GM18507 (cell line): Measurements from ENCODE around the gene GNG12.

Source experiments
- DNase-seq: peaks from one replicate; pipeline ENCODE4 v3.0.0; 2011; ENCODE audit warnings: low read depth; ENCODE audit not compliant: insufficient read length; ENCODE audit errors: extremely low spot score
- FAIRE-seq: peaks from 2 replicates; lab custom pipeline; 2011; peaks lifted over from hg19 to GRCh38; lab: Jason Lieb, UNC

The GNG12 gene

DNA sequence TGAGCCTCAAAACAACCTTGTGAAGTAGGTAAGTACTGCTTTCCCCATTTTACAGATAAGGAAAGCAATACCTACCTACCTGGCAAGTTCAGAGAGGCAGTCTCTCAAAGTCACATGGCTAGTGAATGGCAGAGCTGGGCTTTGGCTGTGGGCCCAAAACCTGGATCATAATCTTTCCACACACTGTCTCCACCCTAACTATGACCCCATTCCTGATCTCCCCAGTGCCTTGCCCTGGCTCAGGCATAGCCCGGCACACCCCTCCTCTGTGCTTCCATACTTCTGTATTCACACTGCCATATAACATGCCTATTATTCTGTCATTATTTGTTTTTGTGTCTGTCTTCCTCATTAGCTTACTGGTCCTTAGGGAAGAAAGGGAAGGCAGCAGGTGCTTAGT, 15.9 kb downstream of the GNG12 start:
- DNase-seq = no peak
- no peak for FAIRE-seq

DNA sequence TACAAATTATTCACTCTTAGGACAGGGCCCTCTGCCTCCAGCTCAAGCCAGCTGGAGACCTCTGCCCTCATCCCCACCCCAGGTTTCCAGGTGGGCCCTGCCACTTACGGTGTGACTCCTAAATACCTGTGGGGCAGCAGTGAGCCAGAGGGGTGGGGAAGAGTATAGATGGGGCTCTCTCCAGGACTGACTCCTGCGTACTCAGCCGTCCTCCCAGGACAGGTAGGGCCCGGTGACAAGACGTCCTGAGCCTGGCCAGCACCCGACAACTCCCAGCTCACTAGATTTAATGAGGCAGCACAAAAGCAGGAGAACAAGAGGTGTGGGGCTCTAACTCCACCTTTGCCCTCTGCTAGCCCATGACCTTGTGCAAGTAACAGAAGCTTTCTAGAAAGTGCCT, 16.8 kb downstream of the GNG12 start:
- no peak for DNase-seq
- no peak for FAIRE-seq

GRCh38 chr1:67816095-67816475, 17.2 kb downstream of the GNG12 start:
- FAIRE-seq (no peak), DNase-seq (no peak)

GRCh38 chr1:67815303-67816094, 17.8 kb downstream of the GNG12 start:
- no peak for DNase-seq
- no peak for FAIRE-seq

GRCh38 chr1:67814121-67814772, 19.0 kb downstream of the GNG12 start:
- FAIRE-seq (no peak), DNase-seq (no peak)

DNA sequence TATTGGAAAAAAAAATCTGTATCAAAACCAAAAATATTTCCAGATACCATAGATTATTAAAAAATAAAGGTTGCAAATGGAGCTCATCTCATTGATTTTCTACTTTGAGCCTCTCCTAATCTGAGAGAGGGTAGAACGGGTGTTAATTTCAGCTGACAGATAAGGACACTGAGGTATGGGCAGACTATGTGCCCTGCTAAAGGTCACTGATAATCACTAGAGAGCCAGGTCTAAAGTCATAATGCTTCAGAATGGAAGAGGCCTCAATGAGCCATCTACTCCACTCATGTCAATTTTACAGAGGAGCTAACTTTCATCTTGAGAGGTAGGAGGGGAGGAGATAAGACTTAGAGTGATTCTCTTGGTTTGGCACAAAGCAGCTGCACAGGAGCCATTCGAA, 21.0 kb downstream of the GNG12 start:
- DNase-seq (no peak), FAIRE-seq (no peak)

GRCh38 chr1:67811781-67812180, 21.5 kb downstream of the GNG12 start:
- no peak for DNase-seq
- no peak for FAIRE-seq

GRCh38 chr1:67809887-67810286, 23.4 kb downstream of the GNG12 start:
- FAIRE-seq (no peak), DNase-seq (no peak)

- FAIRE-seq (no peak), DNase-seq (no peak)
Measured at GRCh38 chr1:67807282-67807681, 26.0 kb downstream of the GNG12 start.

GRCh38 chr1:67804710-67805109, 28.6 kb downstream of the GNG12 start:
- FAIRE-seq (no peak), DNase-seq (no peak)

GRCh38 chr1:67803380-67804279, 29.6 kb downstream of the GNG12 start:
- no peak for FAIRE-seq
- DNase-seq = no peak

GRCh38 chr1:67802565-67802964, 30.7 kb downstream of the GNG12 start:
- DNase-seq (no peak), FAIRE-seq (no peak)

DNA sequence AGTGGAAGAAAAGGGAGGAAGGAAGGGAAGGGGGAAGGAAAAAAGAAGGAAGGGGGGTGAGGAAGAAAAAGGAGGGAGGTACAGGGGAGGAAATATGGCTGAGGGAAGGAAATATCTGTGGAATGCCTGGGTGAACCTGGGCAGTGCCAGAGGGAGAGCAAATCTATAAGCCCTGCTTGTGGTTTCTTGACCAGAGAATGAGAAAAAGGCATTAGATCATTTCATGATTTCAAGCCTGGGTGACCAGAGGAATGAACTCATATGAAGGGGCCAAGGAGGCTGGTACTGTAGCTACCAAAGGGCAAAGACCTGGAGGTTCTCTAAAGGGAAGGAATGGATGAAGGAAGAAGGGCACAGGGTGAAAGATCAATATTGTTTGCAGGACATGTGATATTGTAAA, 31.4 kb downstream of the GNG12 start:
- FAIRE-seq (no peak), DNase-seq (no peak)

DNA sequence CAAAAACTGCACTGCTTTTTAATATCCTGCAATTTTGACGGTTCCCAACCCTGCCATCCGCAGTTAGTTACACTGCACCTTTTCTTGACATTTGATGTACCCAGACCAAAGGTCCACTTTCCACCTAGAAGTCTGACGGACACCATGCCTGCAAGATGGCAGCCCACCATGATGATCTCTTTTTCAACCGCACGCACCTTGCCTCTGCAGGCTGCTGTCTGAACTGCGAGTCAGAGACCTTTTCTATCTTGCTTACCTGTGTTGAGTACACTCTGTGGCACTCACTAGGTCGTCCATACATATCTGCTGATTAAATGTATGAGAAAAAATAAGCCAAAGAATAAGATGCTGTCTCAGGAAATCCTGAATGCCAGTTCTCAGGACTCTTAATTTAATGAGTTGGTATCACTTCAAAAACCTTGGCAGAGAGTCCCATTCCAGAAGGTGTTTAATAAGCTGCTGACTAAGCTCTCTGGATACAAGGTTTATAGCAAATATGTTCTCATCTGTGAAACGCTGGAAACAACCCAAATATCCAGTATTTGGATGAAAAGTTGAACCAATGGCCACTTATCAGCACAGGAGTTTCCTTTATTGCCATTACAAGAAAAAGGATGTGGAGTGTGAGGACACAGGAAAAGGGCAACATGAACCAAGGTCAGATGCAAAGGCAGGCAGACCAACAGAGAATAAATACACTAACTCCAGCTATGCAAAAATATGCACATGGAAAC, 37.9 kb downstream of the GNG12 start:
- no peak for DNase-seq
- no peak for FAIRE-seq

- FAIRE-seq (no peak), DNase-seq (no peak)
Measured at GRCh38 chr1:67793562-67793961, 39.7 kb downstream of the GNG12 start.

- FAIRE-seq = no peak
- no peak for DNase-seq
Measured at GRCh38 chr1:67792741-67793458, 40.4 kb downstream of the GNG12 start.

DNA sequence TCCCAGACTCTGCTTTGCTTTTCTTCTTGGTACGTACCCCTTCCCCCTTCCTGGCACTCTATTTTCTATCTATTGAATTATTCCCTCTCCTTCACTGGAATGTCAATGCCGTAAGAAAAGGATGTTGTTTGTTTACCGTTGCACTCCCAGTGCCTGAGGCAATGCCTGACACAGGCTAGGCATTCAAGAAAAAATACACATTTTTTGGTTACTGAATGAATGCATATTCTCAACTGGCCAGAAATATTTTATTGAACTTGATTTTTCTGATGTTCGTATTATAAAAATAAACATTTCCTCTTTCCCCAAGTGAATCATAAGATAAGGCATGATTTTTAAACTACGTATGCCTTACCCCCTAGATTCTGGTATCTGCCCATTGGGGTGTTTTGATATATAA, 41.2 kb downstream of the GNG12 start:
- FAIRE-seq (no peak), DNase-seq (no peak)

GRCh38 chr1:67791686-67792085, 41.6 kb downstream of the GNG12 start:
- FAIRE-seq = no peak

DNA sequence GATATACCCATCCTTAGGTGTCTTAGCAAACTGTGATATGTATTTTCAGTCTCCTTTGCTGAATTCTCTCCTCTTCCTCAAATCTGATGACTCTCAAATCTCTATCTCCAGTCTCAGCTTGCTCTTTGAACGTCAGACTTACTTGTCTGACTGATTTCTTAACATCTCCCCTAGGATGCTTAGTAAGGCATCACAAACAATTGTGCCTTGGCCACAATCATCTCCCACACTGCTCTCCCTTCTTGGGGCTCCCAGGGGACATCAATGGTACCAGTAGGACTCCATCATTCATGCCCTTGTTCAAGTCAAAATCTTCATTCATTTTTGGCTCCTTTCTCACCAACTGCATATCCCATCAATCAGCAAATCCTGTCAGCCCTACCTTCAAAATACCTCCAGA, 42.0 kb downstream of the GNG12 start:
- no peak for DNase-seq
- FAIRE-seq = no peak

More at GRCh38 chr1:67791686-67792085, 41.6 kb downstream of the GNG12 start:
- no peak for DNase-seq
